H9 (cell line): ENCODE measurements around the gene SPOCK3. TPM values are rescaled to one million over a fixed set of nuclear protein-coding genes. Genes with fewer than 3 reads are reported as not detected.

Experiments used
- DNase-seq: peaks from one replicate; pipeline ENCODE4 v3.0.0-alpha.2; 2017
- H2AFZ ChIP-seq: one replicate; pipeline ENCODE4 v1.6.1; 2013; ENCODE audit warnings: mild to moderate bottlenecking, low read length, control low read depth, moderate library complexity
- H2AK5ac ChIP-seq: 2 replicates; pipeline ENCODE4 v1.6.1; 2013; ENCODE audit warnings: low read length, control low read depth, mixed read lengths; ENCODE audit not compliant: insufficient read length
- H2BK120ac ChIP-seq: one replicate; pipeline ENCODE4 v1.6.1; 2013; ENCODE audit warnings: low read depth, mild to moderate bottlenecking, low read length, control low read depth, inconsistent platforms; ENCODE audit not compliant: poor library complexity, severe bottlenecking
- H2BK12ac ChIP-seq: 2 replicates; pipeline ENCODE4 v1.6.1; 2013; ENCODE audit warnings: low read length, control low read depth, mixed read lengths, low read depth; ENCODE audit not compliant: insufficient read length
- H2BK15ac ChIP-seq: 2 replicates; pipeline ENCODE4 v1.6.1; 2013; ENCODE audit warnings: low read depth, low read length, control low read depth
- H2BK20ac ChIP-seq: one replicate; pipeline ENCODE4 v1.6.1; 2013; ENCODE audit warnings: low read depth, mild to moderate bottlenecking, low read length, control low read depth, inconsistent platforms; ENCODE audit not compliant: poor library complexity, severe bottlenecking
- H2BK5ac ChIP-seq: 2 replicates; pipeline ENCODE4 v1.6.1; 2013; ENCODE audit warnings: low read length, control low read depth, mixed read lengths; ENCODE audit not compliant: insufficient read length
- H3K14ac ChIP-seq: 2 replicates; pipeline ENCODE4 v1.6.1; 2013; ENCODE audit warnings: low read length, control low read depth; ENCODE audit not compliant: insufficient read depth
- H3K18ac ChIP-seq: 2 replicates; pipeline ENCODE4 v1.6.1; 2013; ENCODE audit warnings: low read depth, mild to moderate bottlenecking, mixed read lengths, low read length, control low read depth; ENCODE audit not compliant: insufficient read length
- H3K23ac ChIP-seq: 2 replicates; pipeline ENCODE4 v1.6.1; 2013; ENCODE audit warnings: low read length, control low read depth, mixed read lengths, low read depth; ENCODE audit not compliant: insufficient read length
- H3K23me2 ChIP-seq: 2 replicates; pipeline ENCODE4 v1.6.1; 2013; ENCODE audit warnings: low read depth, mild to moderate bottlenecking, mixed read lengths, low read length, control low read depth; ENCODE audit not compliant: insufficient read length, poor library complexity, severe bottlenecking
- H3K27ac ChIP-seq: 2 replicates; pipeline ENCODE4 v1.5.1; 2013; ENCODE audit warnings: low read length, control low read depth, mixed read lengths, low read depth; ENCODE audit not compliant: insufficient read length
- H3K27me3 ChIP-seq: 2 replicates; pipeline ENCODE4 v1.6.1; 2013; ENCODE audit warnings: low read length, control low read depth, inconsistent platforms; ENCODE audit not compliant: insufficient read depth
- H3K4ac ChIP-seq: 2 replicates; pipeline ENCODE4 v1.6.1; 2013; ENCODE audit warnings: low read depth, mild to moderate bottlenecking, control low read depth, inconsistent platforms, low read length, moderate library complexity
- H3K4me1 ChIP-seq: 2 replicates; pipeline ENCODE4 v1.6.1; 2013; ENCODE audit warnings: low read length, control low read depth, inconsistent platforms; ENCODE audit not compliant: insufficient read depth
- H3K4me2 ChIP-seq: 2 replicates; pipeline ENCODE4 v1.6.1; 2013; ENCODE audit warnings: low read length, control low read depth, mixed read lengths; ENCODE audit not compliant: insufficient read length, insufficient read depth
- H3K56ac ChIP-seq: 2 replicates; pipeline ENCODE4 v1.6.1; 2013; ENCODE audit warnings: low read depth, mild to moderate bottlenecking, mixed read lengths, low read length, control low read depth; ENCODE audit not compliant: insufficient read length
- H3K79me1 ChIP-seq: 2 replicates; pipeline ENCODE4 v1.6.1; 2013; ENCODE audit warnings: low read depth, mild to moderate bottlenecking, moderate library complexity, low read length, control low read depth, inconsistent platforms; ENCODE audit not compliant: insufficient read depth, poor library complexity, severe bottlenecking
- H3K79me2 ChIP-seq: 2 replicates; pipeline ENCODE4 v1.6.1; 2013; ENCODE audit warnings: low read length, control low read depth, inconsistent platforms; ENCODE audit not compliant: insufficient read depth
- H3K9ac ChIP-seq: 2 replicates; pipeline ENCODE4 v1.6.1; 2013; ENCODE audit warnings: low read length, control low read depth, mixed read lengths; ENCODE audit not compliant: insufficient read length; ENCODE audit errors: extremely low read depth
- H3K9me3 ChIP-seq: one replicate; pipeline ENCODE4 v1.6.1; 2013; ENCODE audit warnings: low read depth, low read length, inconsistent platforms; ENCODE audit not compliant: control insufficient read depth
- H3T11ph ChIP-seq: one replicate; pipeline ENCODE4 v1.6.1; 2013; ENCODE audit warnings: mild to moderate bottlenecking, low read length, control low read depth, inconsistent platforms
- H4K20me1 ChIP-seq: one replicate; pipeline ENCODE4 v1.6.1; 2013; ENCODE audit not compliant: control insufficient read depth, insufficient read length, insufficient read depth
- H4K5ac ChIP-seq: 2 replicates; pipeline ENCODE4 v1.6.1; 2013; ENCODE audit warnings: low read depth, mild to moderate bottlenecking, mixed read lengths, low read length, control low read depth; ENCODE audit not compliant: insufficient read length
- H4K8ac ChIP-seq: replicated peaks from 2 replicates; pipeline ENCODE4 v1.6.1; 2013; ENCODE audit warnings: low read length, control low read depth, mixed read lengths, low read depth; ENCODE audit not compliant: insufficient read length
- H4K91ac ChIP-seq: 2 replicates; pipeline ENCODE4 v1.6.1; 2013; ENCODE audit warnings: low read depth, mild to moderate bottlenecking, moderate library complexity, mixed read lengths, low read length, control low read depth; ENCODE audit not compliant: insufficient read length
- H3K27ac Mint-ChIP-seq, 3 experiments: 2 replicates in 2 of 3; 3 replicates in 1 of 3; pipeline ENCODE4 v1.8.0; 2020 to 2021; ENCODE audit warnings: mixed read lengths in 3 of 3, mild to moderate bottlenecking in 1 of 3, moderate library complexity in 1 of 3
- H3K27me3 Mint-ChIP-seq: 2 replicates; pipeline ENCODE4 v1.8.0; 2021; ENCODE audit warnings: low read depth, mild to moderate bottlenecking, moderate library complexity, mixed read lengths
- H3K36me3 Mint-ChIP-seq, 3 experiments: 2 replicates in 2 of 3; 3 replicates in 1 of 3; pipeline ENCODE4 v1.8.0; 2020 to 2021; ENCODE audit warnings: low read depth in 3 of 3, mixed read lengths in 3 of 3; ENCODE audit not compliant: insufficient read depth in 1 of 3
- H3K4me1 Mint-ChIP-seq, 2 experiments: 2 replicates each; pipeline ENCODE4 v1.8.0; 2020; ENCODE audit warnings: mixed read lengths in 2 of 2
- H3K4me3 Mint-ChIP-seq, 2 experiments: 2 replicates in 1 of 2; 3 replicates in 1 of 2; pipeline ENCODE4 v1.8.0; 2020 to 2021; ENCODE audit warnings: mild to moderate bottlenecking in 2 of 2, mixed read lengths in 2 of 2, moderate library complexity in 1 of 2
- H3K9me3 Mint-ChIP-seq, 2 experiments: 2 replicates in 1 of 2; 3 replicates in 1 of 2; pipeline ENCODE4 v1.8.0; 2020; ENCODE audit warnings: mild to moderate bottlenecking in 2 of 2, mixed read lengths in 2 of 2, moderate library complexity in 1 of 2
- WGBS: extraction: QIAGEN DNeasy Blood & Tissue Kit; methylation state at CpG from one replicate; pipeline ENCODE4 v1.1.7; 2013; ENCODE audit warnings: missing lambda C conversion rate, low lambda C conversion rate, mixed read lengths; ENCODE audit not compliant: insufficient read length; ENCODE audit errors: extremely low coverage; 5-methylcytosine and 5-hydroxymethylcytosine counted together
- total RNA-seq: library from RNA; stranded (reverse); gene quantifications from 2 replicates; pipeline ENCODE4 v1.2.1, GENCODE V29; 2021
- TF ChIP-seq, protein P1 (sequence below): fragments of 200-600 bp; sonication (generic); conservative IDR thresholded peaks from 3 replicates; pipeline ENCODE4 v1.8.0; 2021; ENCODE audit warnings: antibody characterized with exemption, mild to moderate bottlenecking

Gene SPOCK3
- total RNA-seq, 1 experiment from 2014 or later: 0.28 TPM

DNA sequence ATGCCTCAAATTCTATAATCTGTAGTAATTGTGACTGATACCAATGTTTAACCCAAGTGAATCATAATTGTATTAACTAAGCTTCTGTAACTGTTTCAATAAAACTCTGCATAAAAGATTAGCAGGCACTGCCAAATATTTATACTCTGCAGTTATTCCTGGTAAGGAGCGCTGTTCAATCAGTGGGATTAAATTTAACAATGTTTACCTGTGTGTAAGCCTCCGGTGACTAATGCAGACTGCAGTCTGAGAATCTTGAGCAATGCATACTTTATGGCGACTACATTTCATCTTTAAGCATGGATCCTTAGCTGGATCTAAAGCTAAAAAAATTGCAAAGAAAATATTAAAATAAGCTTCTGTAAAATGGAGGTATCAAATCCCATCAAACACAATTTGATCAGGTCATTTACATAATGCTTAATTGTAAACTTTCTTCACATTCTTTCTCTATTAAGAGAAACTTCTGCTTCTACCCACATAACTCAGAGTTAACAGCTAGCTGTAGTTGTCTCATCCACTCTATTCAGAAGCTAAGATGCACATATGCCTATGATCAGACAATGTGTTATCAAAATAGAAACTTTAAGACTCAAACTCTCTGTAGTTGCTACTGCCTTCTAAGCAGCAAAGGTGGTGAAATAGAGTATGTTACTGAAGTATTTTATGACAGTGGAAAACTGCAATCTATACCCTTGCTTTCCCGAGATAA is 234.0 kb downstream of the SPOCK3 start:
- Histone ChIP-seq H3K14ac (no peak overlapping the region), H3T11ph (no peak overlapping the region), H3K79me1 (no peaks in the 10 kb centered on the region), H3K4me2 (no peak overlapping the region), H3K4me1 (no peaks in the 10 kb centered on the region), H3K18ac (no peak overlapping the region), H2BK5ac (no peak overlapping the region), H3K9me3 (no peaks in the 10 kb centered on the region), H2AK5ac (no peak overlapping the region), H3K23ac (no peak overlapping the region), H2BK12ac (no peak overlapping the region), H3K27ac (no peak overlapping the region), H3K9ac (no peak overlapping the region), H2BK120ac (no peak overlapping the region), H3K27me3 (no peaks in the 10 kb centered on the region), H4K5ac (no peak overlapping the region), H4K91ac (no peak overlapping the region), H2BK15ac (no peak overlapping the region), H4K20me1 (no peaks in the 10 kb centered on the region), H2BK20ac (no peak overlapping the region), H3K79me2 (no peaks in the 10 kb centered on the region), H2AFZ (no peak overlapping the region), H3K56ac (no peak overlapping the region), H3K4ac (no peak overlapping the region), H4K8ac (no peak overlapping the region), H3K23me2 (no peaks in the 10 kb centered on the region)
- no CpG with 5 or more reads among the region's 4 CpGs for WGBS
- Mint-ChIP-seq H3K27me3 (no peaks in the 10 kb centered on the region), H3K27ac (no peak overlapping the region), H3K4me1 (peaks cover 2% of the 10 kb centered on the region in 2 experiments; a peak in 1 of 4 replicates), H3K4me3 (no peak overlapping the region), H3K9me3 (no peaks in the 10 kb centered on the region), H3K36me3 (no peaks in the 10 kb centered on the region)
- TF ChIP-seq, protein P1, sequence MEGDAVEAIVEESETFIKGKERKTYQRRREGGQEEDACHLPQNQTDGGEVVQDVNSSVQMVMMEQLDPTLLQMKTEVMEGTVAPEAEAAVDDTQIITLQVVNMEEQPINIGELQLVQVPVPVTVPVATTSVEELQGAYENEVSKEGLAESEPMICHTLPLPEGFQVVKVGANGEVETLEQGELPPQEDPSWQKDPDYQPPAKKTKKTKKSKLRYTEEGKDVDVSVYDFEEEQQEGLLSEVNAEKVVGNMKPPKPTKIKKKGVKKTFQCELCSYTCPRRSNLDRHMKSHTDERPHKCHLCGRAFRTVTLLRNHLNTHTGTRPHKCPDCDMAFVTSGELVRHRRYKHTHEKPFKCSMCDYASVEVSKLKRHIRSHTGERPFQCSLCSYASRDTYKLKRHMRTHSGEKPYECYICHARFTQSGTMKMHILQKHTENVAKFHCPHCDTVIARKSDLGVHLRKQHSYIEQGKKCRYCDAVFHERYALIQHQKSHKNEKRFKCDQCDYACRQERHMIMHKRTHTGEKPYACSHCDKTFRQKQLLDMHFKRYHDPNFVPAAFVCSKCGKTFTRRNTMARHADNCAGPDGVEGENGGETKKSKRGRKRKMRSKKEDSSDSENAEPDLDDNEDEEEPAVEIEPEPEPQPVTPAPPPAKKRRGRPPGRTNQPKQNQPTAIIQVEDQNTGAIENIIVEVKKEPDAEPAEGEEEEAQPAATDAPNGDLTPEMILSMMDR: no peak
- DNase-seq: no peak
